IMR-90 (cell line): Measurements from ENCODE around the gene CCT7. TPM values are rescaled to one million over a fixed set of nuclear protein-coding genes. Genes with fewer than 3 reads are reported as not detected.
A peak's percentile ranks its signal among the peaks of the same experiment; 100 is the strongest.

Experiments
- ATAC-seq: fragments of 200-7000 bp; cut with Tn5 transposase; 2 replicates; pipeline ENCODE4 v1.9.1; 2020; ENCODE audit warnings: low read depth, mild to moderate bottlenecking, moderate library complexity
- BruUV-seq: library from RNA; stranded (reverse); fragments of 400-500 nt; replicated peaks from 2 replicates; lab custom pipeline; 2021; lab: Mats Ljungman, UMichigan
- CTCF ChIA-PET: fragments of 300-600 bp; formaldehyde crosslinking; extraction: SDS; loops from one replicate; lab custom pipeline; 2021; ENCODE audit warnings: antibody characterized with exemption; lab: Yijun Ruan, JAX
- POLR2A ChIA-PET: fragments of 300-600 bp; sonication (Branson Sonifier 250); formaldehyde crosslinking; loops from one replicate; lab custom pipeline; 2022; ENCODE audit warnings: antibody characterized with exemption; ENCODE audit not compliant: unreplicated experiment; lab: Charles Lee
- DNase-seq: peaks from one replicate; pipeline ENCODE4 v3.0.0; 2013
- H2AFZ ChIP-seq: replicated peaks from 2 replicates; pipeline ENCODE3; 2013; ENCODE audit warnings: low read length, mild to moderate bottlenecking; ENCODE audit not compliant: poor library complexity
- H2AK5ac ChIP-seq: 2 replicates; pipeline ENCODE4 v1.6.1; 2013; ENCODE audit warnings: low read depth, low read length, inconsistent platforms
- H2AK9ac ChIP-seq: replicated peaks from 2 replicates; pipeline ENCODE3; 2013; ENCODE audit warnings: mild to moderate bottlenecking, low read depth, low read length, moderate library complexity; ENCODE audit not compliant: poor library complexity
- H2BK120ac ChIP-seq: 2 replicates; pipeline ENCODE4 v1.6.1; 2013; ENCODE audit warnings: low read depth, low read length, inconsistent platforms
- H2BK15ac ChIP-seq: 3 replicates; pipeline ENCODE4 v1.6.1; 2013; ENCODE audit warnings: low read depth, low read length, inconsistent platforms
- H2BK20ac ChIP-seq: 2 replicates; pipeline ENCODE4 v1.6.1; 2013; ENCODE audit warnings: low read depth, mild to moderate bottlenecking, inconsistent platforms, low read length, moderate library complexity
- H2BK5ac ChIP-seq: 2 replicates; pipeline ENCODE4 v1.6.1; 2013; ENCODE audit warnings: mild to moderate bottlenecking, low read depth, low read length, inconsistent platforms; ENCODE audit not compliant: poor library complexity, severe bottlenecking
- H3K14ac ChIP-seq: replicated peaks from 2 replicates; pipeline ENCODE4 v1.6.1; 2013; ENCODE audit warnings: low read depth, low read length, inconsistent platforms
- H3K18ac ChIP-seq: 2 replicates; pipeline ENCODE4 v1.6.1; 2013; ENCODE audit warnings: low read depth, low read length, control low read depth
- H3K23ac ChIP-seq: 2 replicates; pipeline ENCODE4 v1.6.1; 2013; ENCODE audit warnings: low read depth, low read length, inconsistent platforms
- H3K27ac ChIP-seq: 2 replicates; pipeline ENCODE4 v1.5.1; 2013; ENCODE audit warnings: mild to moderate bottlenecking, control low read depth, low read length; ENCODE audit not compliant: insufficient read depth
- H3K27me3 ChIP-seq: 2 replicates; pipeline ENCODE4 v1.6.1; 2013; ENCODE audit warnings: low read length; ENCODE audit not compliant: control insufficient read depth, insufficient read depth
- H3K36me3 ChIP-seq: 2 replicates; pipeline ENCODE4 v1.6.1; 2013; ENCODE audit warnings: low read length, mixed read lengths; ENCODE audit not compliant: control insufficient read depth, insufficient read depth
- H3K4ac ChIP-seq: 2 replicates; pipeline ENCODE4 v1.6.1; 2013; ENCODE audit warnings: low read depth, low read length, inconsistent platforms
- H3K4me1 ChIP-seq: 2 replicates; pipeline ENCODE4 v1.6.1; 2013; ENCODE audit warnings: low read length, mixed read lengths; ENCODE audit not compliant: control insufficient read depth, insufficient read depth
- H3K4me2 ChIP-seq: 2 replicates; pipeline ENCODE4 v1.6.1; 2013; ENCODE audit warnings: low read depth, mild to moderate bottlenecking, control low read depth, low read length, moderate library complexity
- H3K4me3 ChIP-seq: 2 replicates; pipeline ENCODE4 v1.5.1; 2013; ENCODE audit warnings: low read depth, mild to moderate bottlenecking, control low read depth, low read length, moderate library complexity; ENCODE audit not compliant: insufficient read depth
- H3K56ac ChIP-seq: 2 replicates; pipeline ENCODE4 v1.6.1; 2013; ENCODE audit warnings: low read length, inconsistent platforms; ENCODE audit not compliant: insufficient read depth; ENCODE audit errors: extremely low read depth
- H3K79me1 ChIP-seq, 2 experiments: 2 replicates each; pipeline ENCODE4 v1.6.1; 2013; ENCODE audit warnings: low read length in 2 of 2, inconsistent platforms in 1 of 2, low read depth in 1 of 2
- H3K9ac ChIP-seq: 2 replicates; pipeline ENCODE4 v1.6.1; 2013; ENCODE audit warnings: low read depth, low read length, control low read depth
- H3K9me1 ChIP-seq: 2 replicates; pipeline ENCODE4 v1.6.1; 2013; ENCODE audit warnings: low read length, inconsistent platforms; ENCODE audit not compliant: insufficient read depth
- H3K9me3 ChIP-seq: 2 replicates; pipeline ENCODE4 v1.6.1; 2013; ENCODE audit warnings: low read length; ENCODE audit not compliant: control insufficient read depth, insufficient read depth
- H4K20me1 ChIP-seq: 2 replicates; pipeline ENCODE4 v1.6.1; 2013; ENCODE audit warnings: low read length, inconsistent platforms; ENCODE audit not compliant: insufficient read depth
- H4K5ac ChIP-seq: 2 replicates; pipeline ENCODE4 v1.6.1; 2013; ENCODE audit warnings: mild to moderate bottlenecking, low read depth, low read length, control low read depth
- H4K8ac ChIP-seq, 2 experiments: 2 replicates each; pipeline ENCODE4 v1.6.1; 2013; ENCODE audit warnings: low read depth in 2 of 2, low read length in 2 of 2, control low read depth in 1 of 2, inconsistent platforms in 1 of 2
- H4K91ac ChIP-seq: 2 replicates; pipeline ENCODE4 v1.6.1; 2013; ENCODE audit warnings: low read depth, low read length, inconsistent platforms; ENCODE audit not compliant: insufficient read depth
- CEBPB ChIP-seq: IDR thresholded peaks from 2 replicates; pipeline ENCODE4 v1.6.1; 2012; ENCODE audit warnings: low read depth, low read length, improper control_type of control experiment
- CHD1 ChIP-seq: IDR thresholded peaks from 2 replicates; pipeline ENCODE4 v1.6.1; 2012; ENCODE audit warnings: low read depth, low read length, improper control_type of control experiment
- WGBS, 2 experiments: methylation state at CpG; one replicate each; pipeline versions ENCODE4 v1.1.5 to v1.1.7; 2013; ENCODE audit warnings: missing lambda C conversion rate in 2 of 2; ENCODE audit not compliant: insufficient read length in 1 of 2; ENCODE audit errors: extremely low coverage in 2 of 2; 5-methylcytosine and 5-hydroxymethylcytosine counted together
- dilution Hi-C: fragments of 300-500 bp; cut with HindIII; formaldehyde crosslinking; loops from one replicate; pipeline ENCODE4 v1.14.3; 2018; ENCODE audit warnings: low sequenced_read_pairs; ENCODE audit not compliant: unreplicated experiment
- in situ Hi-C: fragments of 300-500 bp; cut with MboI; formaldehyde crosslinking; loops from 3 replicates; pipeline ENCODE4 v1.14.3; 2019; ENCODE audit warnings: low sequenced_read_pairs, inconsistent platforms, mixed read lengths
- intact Hi-C: fragments of 100-400 bp; cut with micrococcal nuclease; formaldehyde crosslinking; loops from 2 replicates; pipeline ENCODE4 v1.10.0; 2022
- polyA plus RNA-seq, 3 experiments: library from polyadenylated mRNA; depleted of rRNA; stranded (reverse); fragments of >200 nt; gene quantifications; 2 replicates each; pipeline ENCODE4 v1.2.3, GENCODE V29; 2012; ENCODE audit warnings: low replicate concordance in 1 of 3
- total RNA-seq: library from RNA; depleted of rRNA; stranded (reverse); fragments of >200 nt; gene quantifications from 2 replicates; pipeline ENCODE4 v1.2.3, GENCODE V29; 2012

CCT7 gene
- total and polyA plus RNA-seq, 2 of the 4 experiments (the other 2 are of a cell fraction), result 321 to 575 TPM

GRCh38 chr2:73217160-73217559 is 16.9 kb upstream of the CCT7 start:
- H3K36me3 ChIP-seq, result peaks cover 8% of the 10 kb centered on the region
- peaks cover 24 to 52% of the 10 kb centered on the region in 2 experiments; a peak in 3 of 4 replicates for H3K79me1 ChIP-seq
- ATAC-seq (no peak), DNase-seq (no peak)
- H3K4me3 ChIP-seq, result no peak overlapping the region
- dilution Hi-C loops, result no loop called here
- H2BK20ac ChIP-seq, result no peak overlapping the region
- H3K27me3 ChIP-seq, result no peaks in the 10 kb centered on the region
- intact Hi-C loops, result no loop called here
- H3K9me3 ChIP-seq, result no peaks in the 10 kb centered on the region
- H2BK5ac ChIP-seq, result no peak overlapping the region
- H4K20me1 ChIP-seq, result no peaks in the 10 kb centered on the region; the same call in 1 of the 2 replicates
- BruUV-seq, result no TSS peak
- peaks cover 6% of the 10 kb centered on the region for H3K4me1 ChIP-seq
- no peak overlapping the region for H2AK5ac ChIP-seq
- H2AFZ ChIP-seq, result no peak overlapping the region
- H3K4me2 ChIP-seq, result no peak overlapping the region
- no CpG with 5 or more reads among the region's 5 CpGs for WGBS, 2 experiments
- H4K8ac ChIP-seq, result no peak overlapping the region
- H3K18ac ChIP-seq, result no peak overlapping the region
- in situ Hi-C loops, result no loop called here
- ChIA-PET CTCF (no interaction called here), POLR2A (no interaction called here)
- no peak overlapping the region for H2BK15ac ChIP-seq
- TF ChIP-seq CEBPB (peak; percentile 59), CHD1 (no peak)
- H3K56ac ChIP-seq, result no peak overlapping the region
- no peak overlapping the region for H3K23ac ChIP-seq
- no peak overlapping the region for H3K14ac ChIP-seq
- H3K4ac ChIP-seq, result no peak overlapping the region
- no peak overlapping the region for H3K9ac ChIP-seq
- peaks cover 24% of the 10 kb centered on the region for H3K9me1 ChIP-seq
- no peak overlapping the region for H2BK120ac ChIP-seq
- H4K5ac ChIP-seq, result no peak overlapping the region
- no peak overlapping the region for H3K27ac ChIP-seq
- no peak overlapping the region for H2AK9ac ChIP-seq
- H4K91ac ChIP-seq, result no peak overlapping the region
